Measurements from ENCODE around the gene MSI2.

MSI2 gene

GRCh38 chr17:57685499-57686132, 429.3 kb downstream of the MSI2 start:
- no peak for DNase-seq (ENCODE audit: low read depth)

- DNase-seq (ENCODE audit: low read depth): no peak
Observed at GRCh38 chr17:57687642-57688041, 431.3 kb downstream of the MSI2 start.

DNA sequence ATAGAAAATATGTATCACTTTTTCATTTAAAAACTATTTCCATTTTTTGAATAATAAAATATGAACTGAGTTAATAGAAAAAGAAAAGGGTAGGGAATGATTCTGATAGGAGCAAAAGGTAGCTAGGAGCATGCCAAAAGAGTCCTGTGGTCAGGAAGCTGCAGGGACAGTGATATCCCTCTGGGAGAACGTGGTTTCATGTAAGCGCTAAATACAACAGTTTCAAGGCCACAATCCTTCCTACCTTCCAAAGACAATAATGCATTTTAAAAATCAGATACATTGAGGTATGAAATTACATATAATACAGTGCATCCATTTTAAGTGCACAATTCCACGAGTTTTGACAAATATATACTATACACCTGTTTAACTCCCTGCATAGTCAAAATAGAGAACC, 432.9 kb downstream of the MSI2 start:
- no peak for DNase-seq (ENCODE audit: low read depth)

DNA sequence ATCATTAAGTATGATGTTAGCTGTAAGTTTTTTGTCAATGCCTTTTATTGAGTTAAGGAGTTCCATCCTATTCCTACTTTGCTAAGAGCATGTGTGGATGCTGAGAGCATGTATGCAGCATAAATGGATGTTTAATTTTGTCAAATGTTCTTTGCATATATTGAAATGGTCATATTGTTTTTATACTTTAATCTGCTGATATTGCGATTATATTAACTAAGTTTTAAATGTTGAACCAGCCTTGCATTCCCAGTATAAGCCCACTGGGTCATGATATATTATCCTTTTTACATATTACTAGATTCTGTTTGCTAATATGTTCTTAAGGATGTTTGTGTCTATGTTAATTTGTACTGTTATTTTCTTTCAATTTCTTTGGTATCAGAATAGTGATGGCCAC, 435.6 kb downstream of the MSI2 start:
- no peak for DNase-seq (ENCODE audit: low read depth)

- no peak for DNase-seq (ENCODE audit: low read depth)
Observed at GRCh38 chr17:57692770-57693169, 436.4 kb downstream of the MSI2 start.

DNA sequence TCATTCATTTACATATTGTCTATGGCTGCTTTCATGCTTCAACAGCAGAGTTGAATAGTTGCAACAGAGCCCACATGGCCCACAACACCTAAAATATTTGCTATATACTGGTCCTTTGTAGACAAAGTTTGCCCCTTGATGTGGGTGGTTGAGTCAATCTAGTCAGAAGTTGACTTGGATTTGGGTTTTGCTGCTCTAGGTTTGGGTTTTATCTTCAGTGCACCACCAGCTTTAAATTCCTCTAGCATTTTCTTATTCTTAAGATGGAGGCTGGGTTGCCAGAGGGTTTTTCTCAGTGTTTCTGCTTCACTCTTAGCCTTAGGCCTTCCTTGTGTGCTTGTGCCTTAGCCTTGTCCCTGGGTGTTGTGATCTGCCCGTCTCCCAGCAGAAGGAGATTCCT, 437.7 kb downstream of the MSI2 start:
- no peak for DNase-seq (ENCODE audit: low read depth)

- no peak for DNase-seq (ENCODE audit: low read depth)
Observed at GRCh38 chr17:57696050-57696449, 439.7 kb downstream of the MSI2 start.

DNA sequence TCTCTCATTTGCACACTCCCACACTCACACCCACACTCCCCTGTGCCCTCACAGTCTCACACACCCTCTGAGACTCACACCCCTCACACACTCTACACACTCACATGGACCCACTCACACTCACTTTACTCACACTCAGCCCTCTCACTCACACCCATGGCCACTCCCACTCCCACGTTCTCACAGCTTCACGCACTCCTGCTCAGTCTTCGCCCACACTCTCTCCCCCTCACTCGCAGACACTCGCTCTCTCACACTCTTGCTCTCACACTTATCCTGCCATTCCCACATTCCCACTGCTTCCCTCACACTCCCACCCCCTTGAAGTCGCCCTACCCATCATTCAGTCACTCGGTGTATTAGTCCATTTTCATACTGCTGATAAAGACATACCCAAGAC, 440.9 kb downstream of the MSI2 start:
- DNase-seq (ENCODE audit: low read depth): no peak

DNA sequence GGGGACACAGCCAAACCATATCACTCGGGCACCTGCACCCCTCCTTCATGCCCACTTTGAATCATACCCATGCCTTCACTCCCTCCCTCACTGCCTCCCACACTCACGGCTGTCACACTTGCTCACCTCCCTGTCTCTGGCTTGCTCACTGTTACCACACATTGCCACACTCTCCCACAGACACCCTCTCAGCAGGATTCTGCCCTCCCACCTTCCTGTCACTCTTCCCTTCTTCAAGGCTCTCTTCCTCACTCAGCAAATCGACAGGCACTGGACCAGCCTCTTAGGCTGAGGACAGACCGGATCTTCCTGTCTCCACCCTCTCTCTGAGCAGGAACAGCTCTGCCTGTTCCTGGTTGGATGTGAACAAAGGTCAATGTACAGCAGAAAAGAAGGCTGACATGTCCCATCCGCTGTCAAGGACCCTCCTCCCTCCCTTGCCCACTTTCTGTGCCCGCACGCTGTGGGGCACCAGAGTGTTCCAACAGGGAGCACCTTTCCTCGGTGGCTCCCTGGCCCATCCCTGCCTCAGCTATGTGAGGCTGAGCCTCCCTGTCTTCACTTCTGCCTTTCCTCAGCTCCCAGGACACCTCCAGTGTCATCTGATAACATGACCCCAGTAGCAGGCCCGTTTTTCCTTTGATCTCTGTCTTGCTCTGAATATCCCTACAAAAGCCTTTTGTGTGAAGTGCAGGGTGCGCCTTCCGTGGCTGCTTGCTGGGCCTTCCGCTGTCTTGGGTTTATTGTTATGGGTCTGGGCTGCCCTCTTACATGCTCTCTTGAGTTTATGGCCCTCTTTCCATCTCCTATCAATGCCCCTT, 441.8 kb downstream of the MSI2 start:
- no peak for DNase-seq (ENCODE audit: low read depth)

DNA sequence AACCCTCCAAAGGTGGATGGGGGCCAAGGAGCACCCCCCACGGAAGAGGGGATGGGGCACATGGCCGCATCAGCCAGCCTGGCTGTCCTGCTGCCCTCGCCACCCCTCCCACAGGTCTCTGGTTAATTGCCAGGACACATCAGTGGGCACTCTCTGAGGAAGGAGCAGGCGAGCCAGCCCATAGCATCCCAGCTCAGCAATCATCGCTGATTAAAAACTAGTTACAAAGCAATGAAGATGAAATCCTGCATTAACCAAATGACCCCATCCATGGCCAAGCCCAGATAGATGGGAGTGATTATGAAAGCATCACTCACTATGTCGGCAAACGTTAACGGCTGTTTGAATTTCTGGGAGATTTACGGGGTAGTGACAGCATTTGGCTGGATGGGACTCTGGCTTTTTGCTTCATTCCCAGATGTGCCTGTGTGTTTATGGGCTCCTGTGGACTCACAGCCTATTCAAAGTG, 443.5 kb downstream of the MSI2 start:
- no peak for DNase-seq (ENCODE audit: low read depth)

DNA sequence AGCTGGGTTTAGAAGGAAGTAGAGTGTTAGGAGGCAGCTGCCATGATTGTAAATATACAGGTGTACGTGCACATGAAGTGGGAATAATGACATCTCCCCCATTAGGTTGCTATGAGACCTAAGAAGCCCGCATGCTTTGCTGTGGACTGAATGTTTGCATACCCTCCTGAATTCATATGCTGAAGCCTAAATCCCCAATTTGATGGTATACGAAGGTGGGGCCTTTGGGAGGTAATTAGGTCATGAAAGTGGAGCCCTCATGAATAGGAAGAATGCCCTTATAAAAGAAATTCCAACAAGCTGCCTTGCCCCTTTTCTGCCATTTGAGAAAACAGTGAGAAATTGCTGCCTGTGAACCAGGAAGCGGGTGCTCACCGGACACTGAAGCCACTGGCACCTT, 444.8 kb downstream of the MSI2 start:
- no peak for DNase-seq (ENCODE audit: low read depth)

DNA sequence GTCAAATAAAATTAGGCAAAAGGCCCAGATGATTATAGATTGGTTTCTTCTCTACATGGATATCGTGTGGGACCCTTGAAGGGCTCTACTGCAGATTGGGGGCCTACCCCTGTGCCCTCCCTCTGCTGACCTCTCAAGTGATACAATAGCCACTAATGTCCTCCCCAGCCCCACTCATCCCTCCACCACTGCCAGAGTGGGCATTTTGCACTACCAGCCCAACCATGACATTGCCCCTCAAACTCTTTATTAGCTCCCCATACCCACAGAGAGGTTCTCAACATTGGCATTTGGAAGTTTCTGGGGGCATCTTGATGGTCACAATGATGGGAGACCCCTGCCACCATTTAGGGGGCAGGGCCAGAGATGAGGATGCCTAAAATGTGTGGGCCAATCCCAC, 446.9 kb downstream of the MSI2 start:
- no peak for DNase-seq (ENCODE audit: low read depth)

DNA sequence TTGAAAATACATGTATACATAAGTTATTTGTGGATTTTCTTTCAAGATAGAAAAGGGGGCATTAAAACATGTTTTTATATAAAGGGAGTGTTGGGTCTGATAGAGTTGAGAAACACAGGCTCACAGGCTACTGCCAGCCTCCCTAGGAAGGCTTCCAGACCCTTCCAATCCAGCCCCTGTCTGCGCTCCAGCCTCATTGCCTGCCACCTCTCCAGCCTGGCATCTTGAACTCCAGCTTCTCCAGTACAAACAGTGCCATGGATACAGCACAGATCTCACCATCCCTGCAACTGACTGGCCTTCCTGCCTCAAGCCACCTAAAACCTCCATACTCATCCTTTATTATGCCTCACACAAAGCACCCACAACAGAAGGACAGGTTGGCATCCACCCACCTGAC, 448.1 kb downstream of the MSI2 start:
- DNase-seq (ENCODE audit: low read depth): no peak

- no peak for DNase-seq (ENCODE audit: low read depth)
Observed at GRCh38 chr17:57705921-57706695, 449.8 kb downstream of the MSI2 start.

- DNase-seq (ENCODE audit: low read depth): no peak
Observed at GRCh38 chr17:57706761-57707160, 450.4 kb downstream of the MSI2 start.

DNA sequence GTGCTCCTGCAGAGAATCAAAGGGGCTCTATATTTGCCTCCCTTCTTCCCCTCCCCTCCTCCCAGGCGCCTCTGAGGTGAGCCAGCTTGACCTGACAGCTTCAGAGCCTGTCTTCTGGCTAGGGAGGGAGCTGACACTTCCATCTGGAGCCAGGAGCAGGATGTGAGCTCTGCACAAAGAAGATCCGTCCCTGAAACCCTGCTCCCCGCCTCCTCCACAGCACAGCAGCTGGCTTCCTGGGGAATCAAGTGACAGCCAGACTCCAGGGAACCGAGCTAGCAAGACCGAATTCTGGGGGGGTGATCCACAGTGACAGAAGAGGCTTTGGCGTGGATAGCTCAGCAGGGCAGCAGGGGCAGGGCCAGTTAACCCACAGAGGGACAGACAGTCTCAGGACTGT, 451.6 kb downstream of the MSI2 start:
- no peak for DNase-seq (ENCODE audit: low read depth)

DNA sequence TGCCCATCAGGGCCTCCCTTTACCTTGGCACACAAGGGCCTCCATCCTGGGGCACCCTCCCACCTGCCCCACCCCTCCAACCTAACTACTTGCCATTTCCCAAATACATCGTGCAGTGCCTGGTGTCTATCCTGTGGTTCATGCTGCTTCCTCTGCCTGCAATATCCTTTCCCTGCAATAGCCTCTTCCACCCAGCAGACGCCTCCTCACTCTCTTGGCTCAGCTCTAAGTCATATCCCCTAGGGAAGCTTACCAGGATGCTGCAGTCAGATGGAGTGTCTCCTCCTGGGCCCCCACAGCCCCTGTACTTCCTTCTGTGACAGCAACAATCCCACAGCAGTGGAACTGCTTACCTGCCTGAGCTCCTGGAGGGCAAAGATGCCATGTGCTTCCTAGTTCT, 452.1 kb downstream of the MSI2 start:
- DNase-seq (ENCODE audit: low read depth): no peak

DNA sequence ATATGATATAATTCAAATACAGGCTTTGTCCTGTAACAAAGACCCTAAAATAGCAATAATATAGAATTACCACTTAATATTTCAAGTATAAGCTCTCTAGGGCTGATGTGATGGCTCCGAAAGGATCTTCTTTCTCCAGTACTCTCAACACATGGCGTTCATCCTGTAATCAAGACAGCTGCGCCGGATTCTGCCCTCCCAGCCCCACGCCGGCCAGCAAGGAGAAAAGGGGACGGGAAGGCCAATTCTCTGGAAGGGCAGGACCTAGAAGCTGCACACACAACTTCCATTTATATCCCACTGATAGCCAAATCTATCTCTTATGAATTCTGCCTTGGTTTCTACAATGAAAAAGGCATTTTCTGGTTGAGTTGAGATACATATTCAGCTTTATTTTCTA, 456.8 kb downstream of the MSI2 start:
- no peak for DNase-seq (ENCODE audit: low read depth)

DNA sequence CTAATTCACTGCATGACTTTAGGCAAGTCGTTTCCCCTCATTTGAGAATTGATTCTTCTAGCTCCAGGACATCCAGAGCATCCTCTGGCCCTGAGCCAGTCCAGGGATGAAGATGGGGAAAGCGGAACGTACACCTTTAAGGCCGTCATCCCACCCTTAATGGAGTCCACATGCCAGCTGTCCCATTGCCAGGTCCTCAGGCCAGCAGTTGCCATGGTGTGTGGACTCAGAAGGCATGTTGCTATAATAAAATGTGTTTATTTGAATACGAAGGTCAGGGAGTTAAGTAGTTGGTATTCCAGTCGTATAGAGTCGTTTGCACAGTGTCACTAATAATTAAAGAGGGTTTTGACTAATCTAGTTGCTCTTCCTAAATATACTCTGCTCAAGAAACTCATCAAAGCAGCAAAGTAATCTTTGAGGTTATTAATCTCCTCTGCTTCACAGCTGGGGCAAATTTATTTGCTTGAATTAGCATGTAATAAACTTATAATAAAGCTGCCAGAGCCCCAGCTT, 458.4 kb downstream of the MSI2 start:
- DNase-seq (ENCODE audit: low read depth): no peak

GRCh38 chr17:57715981-57716380, 459.7 kb downstream of the MSI2 start:
- no peak for DNase-seq (ENCODE audit: low read depth)

DNA sequence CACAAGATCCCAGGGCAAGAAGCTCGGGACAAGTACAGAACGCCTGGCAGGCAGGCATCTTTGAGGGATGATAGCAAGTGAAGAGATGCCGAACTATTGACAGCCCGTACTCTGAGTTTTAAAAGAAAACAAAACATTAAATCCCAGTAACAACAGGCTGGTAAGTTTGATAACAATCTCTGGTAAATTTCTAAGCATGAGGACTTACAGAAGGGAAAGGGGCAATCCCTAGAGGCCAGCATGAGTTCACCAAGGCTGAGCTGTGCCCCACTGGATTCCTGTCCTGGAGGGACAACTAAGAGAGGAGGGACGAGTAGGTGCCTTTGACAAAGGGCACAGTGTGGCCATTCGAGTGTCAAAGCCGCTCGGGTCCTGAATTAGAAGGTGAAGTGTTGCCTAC, 462.6 kb downstream of the MSI2 start:
- DNase-seq (ENCODE audit: low read depth): no peak

GRCh38 chr17:57720386-57721035, 464.2 kb downstream of the MSI2 start:
- no peak for DNase-seq (ENCODE audit: low read depth)
